NCI-H146 treated with DMSO at 0.1 percent for 48 hours (cell line): ENCODE data around the gene PDHB.

Experiments
- DNase-seq: peaks from one replicate; lab custom pipeline; 2025; ENCODE audit not compliant: unreplicated experiment; lab: John Stamatoyannopoulos, UW

PDHB gene

DNA sequence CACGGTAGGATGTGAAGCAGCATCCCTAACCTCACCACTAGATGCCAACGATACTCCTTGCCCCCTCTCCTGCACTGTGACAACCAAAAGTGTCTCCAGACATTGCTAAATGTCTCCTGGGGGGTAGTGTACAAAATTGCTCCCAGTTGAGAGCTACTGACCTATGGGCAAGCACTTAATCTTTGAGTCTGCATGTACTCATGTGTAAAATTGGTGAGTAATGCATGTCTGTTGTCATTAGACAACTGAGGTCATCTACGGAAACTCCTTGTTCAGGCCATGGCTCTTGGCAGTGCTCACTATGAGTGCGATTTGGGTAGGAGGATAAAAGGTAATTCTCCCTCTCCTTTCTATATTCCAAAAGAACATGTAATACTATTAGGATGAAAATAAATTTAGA lies 29.2 kb downstream of the PDHB start:
- no peak for DNase-seq

DNA sequence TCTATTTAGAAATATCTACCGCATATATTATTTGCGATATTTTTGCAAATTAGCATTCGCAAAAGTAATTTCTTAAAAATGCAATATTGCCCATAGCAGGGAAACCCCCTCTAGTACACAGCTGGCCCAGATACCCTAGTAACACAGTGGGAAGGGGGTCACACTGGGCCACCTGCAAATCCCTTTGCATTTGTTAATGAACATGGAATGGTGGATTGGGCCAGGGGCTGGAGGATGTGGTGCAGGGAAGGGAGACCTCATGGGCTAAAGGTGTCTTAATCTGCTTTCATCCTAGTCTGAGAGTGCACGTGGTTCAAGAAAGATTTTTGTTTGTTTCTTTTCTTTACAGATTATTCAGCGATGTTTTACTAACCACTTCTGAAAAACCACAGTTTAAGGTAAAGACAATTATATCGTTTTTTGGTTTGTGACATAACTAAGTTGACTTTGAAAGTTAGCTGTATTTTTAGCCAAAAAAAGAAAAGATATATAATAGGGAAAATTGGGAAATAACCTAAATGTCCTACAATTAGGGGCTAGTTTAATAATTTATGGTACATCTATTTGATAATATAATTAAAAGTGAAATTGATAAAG lies 30.0 kb downstream of the PDHB start:
- DNase-seq = no peak

GRCh38 chr3:58398669-58399333 lies 34.8 kb downstream of the PDHB start:
- DNase-seq = no peak

GRCh38 chr3:58394339-58394738 lies 39.3 kb downstream of the PDHB start:
- DNase-seq = no peak

DNA sequence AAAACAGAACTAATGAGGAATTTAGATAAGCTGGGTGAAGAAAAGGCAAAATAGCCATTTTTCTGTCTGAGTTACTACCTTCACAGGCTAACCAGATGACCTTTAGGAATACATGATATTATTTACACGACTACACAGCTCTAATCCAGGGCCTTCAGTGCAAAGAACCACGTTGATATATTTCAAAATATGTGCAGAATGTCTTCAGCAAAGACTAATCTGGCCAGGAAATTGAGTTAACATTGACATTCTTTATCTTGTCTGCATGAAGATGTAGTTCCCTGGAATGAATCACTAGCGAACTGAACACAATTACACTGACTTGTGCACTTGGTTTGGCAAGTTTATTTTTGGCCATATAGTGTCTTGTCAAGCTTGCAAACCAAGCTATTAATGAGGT lies 41.5 kb downstream of the PDHB start:
- no peak for DNase-seq

- DNase-seq = no peak
These were observed 42.3 kb downstream of the PDHB start for GRCh38 chr3:58391156-58391865.

GRCh38 chr3:58388550-58389091 lies 45.0 kb downstream of the PDHB start:
- no peak for DNase-seq

GRCh38 chr3:58387650-58388546 lies 45.7 kb downstream of the PDHB start:
- no peak for DNase-seq

GRCh38 chr3:58386626-58387365 lies 46.8 kb downstream of the PDHB start:
- DNase-seq = no peak

DNA sequence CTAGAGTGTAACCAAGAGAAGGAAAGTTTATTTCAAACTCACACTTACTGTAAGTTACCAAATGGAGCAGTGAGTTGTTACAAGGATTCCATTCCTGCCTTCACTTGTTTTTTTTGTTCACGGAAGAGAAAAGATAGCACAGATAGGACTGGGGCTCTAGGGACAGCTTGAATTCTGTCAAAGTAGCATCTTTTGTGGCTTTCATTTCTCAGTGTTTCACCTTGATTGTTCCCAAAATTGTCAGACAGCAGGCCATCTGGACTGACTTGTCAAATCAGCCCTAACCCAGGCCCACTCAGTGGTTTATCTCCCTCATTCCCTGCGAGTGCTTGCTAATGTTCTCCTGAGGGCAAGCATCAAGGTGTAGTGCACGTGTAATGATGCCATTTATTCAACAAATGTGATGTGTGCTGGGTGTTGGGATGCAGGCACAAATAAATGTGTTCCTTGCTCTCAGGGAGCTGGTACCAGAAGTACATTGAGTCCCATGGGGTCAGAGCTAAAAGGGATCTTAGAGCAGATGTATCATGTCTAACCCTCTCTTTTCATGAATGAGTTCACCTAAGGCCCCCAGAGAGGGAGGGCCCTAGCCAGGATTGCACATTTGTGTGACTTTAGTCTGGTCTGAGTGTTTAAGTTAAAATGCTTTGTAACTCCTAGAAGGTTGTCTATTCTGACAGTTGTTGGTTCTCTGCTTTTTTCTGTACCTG lies 49.1 kb downstream of the PDHB start:
- DNase-seq = no peak

GRCh38 chr3:58383904-58384303 lies 49.7 kb downstream of the PDHB start:
- DNase-seq = no peak

DNA sequence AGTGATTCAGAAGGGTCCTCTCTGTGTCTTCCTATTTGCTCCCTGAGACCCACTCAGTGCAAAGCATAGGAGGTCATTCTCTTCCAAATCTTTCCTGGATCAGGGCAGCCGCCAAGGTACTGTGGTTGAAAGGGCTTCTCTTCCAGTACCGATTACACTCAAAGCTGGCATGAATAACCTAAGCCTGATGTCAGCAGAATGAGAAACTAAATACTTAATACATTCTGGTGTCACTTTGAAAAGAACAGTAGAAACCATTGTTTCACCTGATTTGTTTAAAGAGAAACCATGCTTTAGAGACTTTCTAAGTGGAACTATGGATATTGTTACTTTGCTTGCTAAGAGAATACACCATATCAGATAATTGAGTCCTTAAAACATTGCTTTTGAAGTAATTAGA lies 50.2 kb downstream of the PDHB start:
- DNase-seq = no peak

DNA sequence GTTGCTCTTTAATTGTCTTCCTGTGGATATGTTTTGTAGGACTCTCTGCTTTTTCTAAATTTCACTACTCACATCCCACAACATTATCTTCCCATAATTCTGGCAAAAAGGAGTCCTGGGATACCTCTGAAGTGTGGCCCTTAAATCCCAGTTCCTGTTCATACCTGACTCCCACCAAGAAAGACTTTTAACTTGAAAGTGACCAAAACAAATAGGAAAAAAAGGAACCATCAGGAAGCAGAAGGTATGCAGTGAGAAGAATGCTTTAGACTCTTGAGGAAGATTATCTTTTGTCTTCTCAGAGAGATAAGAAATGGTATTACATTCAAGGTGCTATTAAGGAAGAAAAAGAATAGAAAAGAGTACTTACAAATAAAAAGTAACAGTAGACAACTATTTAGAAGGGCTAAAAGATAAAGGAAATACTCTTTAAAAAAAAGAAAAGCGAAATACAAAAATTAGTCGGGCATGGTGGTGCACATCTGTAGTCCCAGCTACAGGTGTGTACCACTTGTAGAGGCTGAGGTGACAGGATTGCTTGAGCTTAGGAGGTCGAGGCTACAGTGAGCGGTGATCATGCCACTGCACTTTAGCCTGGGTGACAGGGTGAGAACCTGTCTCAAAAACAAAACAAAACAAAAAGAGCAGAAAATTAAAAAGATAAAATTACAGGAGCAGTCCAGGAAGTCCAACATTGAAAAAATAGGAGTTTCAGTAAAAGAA lies 54.1 kb downstream of the PDHB start:
- DNase-seq = no peak

- no peak for DNase-seq
These were observed 55.9 kb downstream of the PDHB start for GRCh38 chr3:58377750-58378149.
